Sigmoid colon (tissue), 7 donors: ENCODE results near the gene SLC52A3. TPM values are rescaled to one million over a fixed set of nuclear protein-coding genes. Genes with fewer than 3 reads are reported as not detected.
"Not testable (repeated sequence)": the region's sequence is repeated elsewhere in the genome, so short reads cannot be mapped to it uniquely, and the experiment has no call there.

Experiments
- DNase-seq: peaks from one replicate; pipeline ENCODE4 v3.0.0-alpha.2; 2019
- H3K27ac ChIP-seq, 4 donors: fragments of 200-600 bp; sonication (generic); one replicate each; pipeline ENCODE4 v1.5.1; 2016 to 2019; ENCODE audit warnings: mild to moderate bottlenecking in 1 of 4
- H3K27me3 ChIP-seq, 3 donors: fragments of 200-600 bp; sonication (generic); one replicate each; pipeline ENCODE4 v1.5.1; 2019; ENCODE audit warnings: mild to moderate bottlenecking in 1 of 3
- H3K36me3 ChIP-seq, 4 donors: fragments of 200-600 bp; sonication (generic); one replicate each; pipeline ENCODE4 v1.5.1; 2016 to 2019
- H3K4me1 ChIP-seq, 4 donors: fragments of 200-600 bp; sonication (generic); one replicate each; pipeline ENCODE4 v1.5.1; 2017 to 2019
- H3K4me3 ChIP-seq, 4 donors: fragments of 200-600 bp; sonication (generic); one replicate each; pipeline ENCODE4 v1.5.1; 2017 to 2019; ENCODE audit warnings: mild to moderate bottlenecking in 2 of 4, moderate library complexity in 1 of 4
- H3K9me3 ChIP-seq, 4 donors: fragments of 200-600 bp in 3 of 4; sonication (generic) in 3 of 4; one replicate each; pipeline versions ENCODE4 v1.5.1 to v1.6.1; 2013 to 2019
- EP300 ChIP-seq, 4 donors: sonication (generic); formaldehyde crosslinking; IDR thresholded peaks; one replicate each; pipeline ENCODE4 v1.6.1; 2017; ENCODE audit warnings: antibody characterized with exemption in 4 of 4
- POLR2A ChIP-seq, 2 donors: fragments of 450-650 bp; IDR thresholded peaks; one replicate each; pipeline ENCODE4 v1.6.1; 2016; ENCODE audit warnings: antibody characterized with exemption in 2 of 2, mild to moderate bottlenecking in 2 of 2, moderate library complexity in 2 of 2
- POLR2AphosphoS5 ChIP-seq, 4 donors: sonication (generic); formaldehyde crosslinking; IDR thresholded peaks; one replicate each; pipeline ENCODE4 v1.6.1; 2017; ENCODE audit warnings: antibody characterized with exemption in 4 of 4
- WGBS, 2 donors: extraction: QIAGEN DNeasy Blood & Tissue Kit; methylation state at CpG; one replicate each; pipeline ENCODE4 v1.1.7; 2013; 5-methylcytosine and 5-hydroxymethylcytosine counted together
- intact Hi-C: fragments of 100-400 bp; cut with DNase I; formaldehyde crosslinking; loops from one replicate; pipeline ENCODE4 v1.15.1; 2023
- polyA plus RNA-seq, 3 donors: library from polyadenylated mRNA; stranded (reverse); fragments of 200-250 nt; gene quantifications; one replicate each; pipeline ENCODE4 v1.2.3, GENCODE V29; 2013
- total RNA-seq, 4 donors: library from RNA; depleted of rRNA; stranded (reverse); fragments of >200 nt; gene quantifications; one replicate each; pipeline ENCODE4 v1.1.0, GENCODE V29; 2016
- TF ChIP-seq, protein P1 (sequence below), 4 experiments: fragments of 450-650 bp in 3 of 4; fragments of 200-600 bp in 1 of 4; IDR thresholded peaks; one replicate each; pipeline ENCODE4 v1.5.1; 2016 to 2019; ENCODE audit warnings: antibody characterized with exemption in 4 of 4, mild to moderate bottlenecking in 3 of 4, moderate library complexity in 2 of 4
- donor health status: healthy with polysubstance abuse.
- donor health status: Bipolar disorder and iron deficiency.
- donor health status: healthy.

SLC52A3 gene
- total and polyA plus RNA-seq, 7 donors, result 0.16 to 15.1 (median 3.0) TPM; not detected in 2

DNA sequence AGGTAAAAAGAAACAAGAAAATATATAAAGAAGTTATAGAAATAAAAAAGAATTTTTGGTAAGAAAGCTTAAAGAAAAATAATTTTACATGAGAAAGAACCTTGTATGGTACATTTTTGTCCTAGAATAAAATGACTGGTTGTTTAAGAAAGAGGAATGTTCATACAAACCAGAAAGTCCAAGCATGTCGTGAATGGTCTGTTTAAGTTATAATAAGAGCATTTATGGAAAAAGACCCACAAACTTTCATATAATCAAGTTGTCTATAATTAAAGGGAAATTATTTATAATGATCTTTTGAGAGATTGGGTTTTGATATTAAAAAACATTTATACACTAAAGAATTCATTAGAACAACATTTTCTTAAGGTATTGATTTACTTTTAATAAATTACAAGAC is 37.4 kb upstream of the SLC52A3 start:
- WGBS, 2 donors, result 19 to 36% methylated on average over 1 of the region's 1 CpG
- no peak overlapping the region for H3K27ac ChIP-seq
- H3K9me3 ChIP-seq, result no peaks in the 10 kb centered on the region
- H3K4me3 ChIP-seq, result no peak overlapping the region
- H3K36me3 ChIP-seq, result no peaks in the 10 kb centered on the region
- no peak for TF ChIP-seq POLR2AphosphoS5 (IDR thresholded peaks at IDR 0.05)
- TF ChIP-seq POLR2A (IDR thresholded peaks at IDR 0.05), result no peak
- TF ChIP-seq, protein P1, sequence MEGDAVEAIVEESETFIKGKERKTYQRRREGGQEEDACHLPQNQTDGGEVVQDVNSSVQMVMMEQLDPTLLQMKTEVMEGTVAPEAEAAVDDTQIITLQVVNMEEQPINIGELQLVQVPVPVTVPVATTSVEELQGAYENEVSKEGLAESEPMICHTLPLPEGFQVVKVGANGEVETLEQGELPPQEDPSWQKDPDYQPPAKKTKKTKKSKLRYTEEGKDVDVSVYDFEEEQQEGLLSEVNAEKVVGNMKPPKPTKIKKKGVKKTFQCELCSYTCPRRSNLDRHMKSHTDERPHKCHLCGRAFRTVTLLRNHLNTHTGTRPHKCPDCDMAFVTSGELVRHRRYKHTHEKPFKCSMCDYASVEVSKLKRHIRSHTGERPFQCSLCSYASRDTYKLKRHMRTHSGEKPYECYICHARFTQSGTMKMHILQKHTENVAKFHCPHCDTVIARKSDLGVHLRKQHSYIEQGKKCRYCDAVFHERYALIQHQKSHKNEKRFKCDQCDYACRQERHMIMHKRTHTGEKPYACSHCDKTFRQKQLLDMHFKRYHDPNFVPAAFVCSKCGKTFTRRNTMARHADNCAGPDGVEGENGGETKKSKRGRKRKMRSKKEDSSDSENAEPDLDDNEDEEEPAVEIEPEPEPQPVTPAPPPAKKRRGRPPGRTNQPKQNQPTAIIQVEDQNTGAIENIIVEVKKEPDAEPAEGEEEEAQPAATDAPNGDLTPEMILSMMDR (IDR thresholded peaks at IDR 0.05), result no peak
- TF ChIP-seq EP300 (IDR thresholded peaks at IDR 0.05), result no peak
- no peaks in the 10 kb centered on the region for H3K4me1 ChIP-seq
- peaks cover 0 to 15% (median 0%) of the 10 kb centered on the region in 3 donors for H3K27me3 ChIP-seq
- intact Hi-C loops, result no loop called here
- no peak for DNase-seq

DNA sequence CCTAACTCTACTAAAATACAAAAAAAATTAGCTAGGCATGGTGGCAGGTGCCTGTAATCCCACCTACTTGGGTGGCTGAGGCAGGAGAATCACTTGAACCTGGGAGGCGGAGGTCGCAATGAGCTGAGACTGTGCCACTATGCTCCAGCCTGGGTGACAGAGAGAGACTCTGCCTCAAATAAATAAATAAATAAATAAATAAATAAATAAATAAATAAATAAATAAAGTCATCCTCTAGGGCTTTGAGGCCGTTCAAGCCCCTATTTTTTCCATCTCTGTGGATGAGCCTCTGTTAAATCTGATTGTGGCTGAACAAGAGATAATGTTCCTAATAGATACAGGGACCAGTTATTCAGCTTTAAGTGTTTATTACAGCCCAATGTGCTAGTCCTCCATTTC is 33.4 kb upstream of the SLC52A3 start:
- no peaks in the 10 kb centered on the region for H3K9me3 ChIP-seq
- H3K27me3 ChIP-seq, result no peaks in the 10 kb centered on the region
- TF ChIP-seq EP300 (IDR thresholded peaks at IDR 0.05), result no peak
- TF ChIP-seq POLR2AphosphoS5 (IDR thresholded peaks at IDR 0.05), result no peak
- TF ChIP-seq, protein P1 (IDR thresholded peaks at IDR 0.05), result no peak
- no peak for TF ChIP-seq POLR2A (IDR thresholded peaks at IDR 0.05)
- intact Hi-C loops, result no loop called here
- H3K27ac ChIP-seq, result no peak overlapping the region
- H3K4me3 ChIP-seq, result no peak overlapping the region
- H3K36me3 ChIP-seq, result no peaks in the 10 kb centered on the region
- DNase-seq, result no peak
- no peaks in the 10 kb centered on the region for H3K4me1 ChIP-seq
- 79 to 91% methylated on average over 3 of the region's 3 CpGs for WGBS, 2 donors

DNA sequence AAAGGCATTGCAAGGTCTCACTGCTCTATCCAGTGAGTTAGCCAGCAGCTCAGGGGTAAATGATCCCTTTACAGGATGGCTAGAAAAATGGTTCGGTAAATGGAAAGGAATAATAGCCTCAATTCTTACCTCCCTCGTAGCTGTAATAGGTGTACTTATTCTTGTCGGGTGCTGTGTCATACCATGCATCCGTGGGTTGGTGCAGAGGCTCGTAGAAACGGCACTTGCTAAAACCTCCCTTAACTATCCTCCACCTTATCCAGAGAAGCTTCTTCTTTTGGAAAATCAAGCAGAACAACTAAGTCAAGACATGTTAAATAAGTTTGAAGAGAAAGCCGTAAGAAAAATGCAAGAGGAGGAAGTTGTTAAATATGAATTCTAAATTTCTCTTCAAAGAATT is 31.7 kb upstream of the SLC52A3 start:
- intact Hi-C loops, H3K4me1 ChIP-seq, H3K27me3 ChIP-seq, H3K9me3 ChIP-seq, H3K27ac ChIP-seq, H3K4me3 ChIP-seq, DNase-seq, H3K36me3 ChIP-seq: not testable (repeated sequence)
- WGBS, 2 donors, result 90 to 95% methylated on average over 7 of the region's 7 CpGs

DNA sequence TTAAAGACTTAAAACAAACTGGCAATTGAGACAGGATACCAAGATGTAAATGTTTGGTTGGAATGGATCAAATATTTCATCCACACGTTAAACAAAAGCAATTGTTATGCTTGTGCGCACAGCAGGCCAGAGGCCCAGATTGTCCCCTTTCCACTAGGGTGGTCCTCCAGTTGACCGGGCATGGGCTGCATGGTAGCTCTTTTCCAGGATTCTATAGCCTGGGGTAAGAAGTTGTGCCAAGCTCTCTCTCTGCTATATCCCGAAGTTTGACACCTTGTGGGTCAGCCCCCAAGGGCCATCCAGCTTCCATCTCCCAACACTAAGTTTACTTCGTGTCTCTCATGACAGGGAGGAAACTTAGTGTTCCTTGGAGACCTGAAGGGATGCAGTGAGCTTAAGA is 30.4 kb upstream of the SLC52A3 start:
- DNase-seq, H3K27ac ChIP-seq, H3K4me3 ChIP-seq, H3K36me3 ChIP-seq, H3K4me1 ChIP-seq, H3K27me3 ChIP-seq, intact Hi-C loops, H3K9me3 ChIP-seq: not testable (repeated sequence)
- 86 to 87% methylated on average over 5 of the region's 5 CpGs for WGBS, 2 donors

DNA sequence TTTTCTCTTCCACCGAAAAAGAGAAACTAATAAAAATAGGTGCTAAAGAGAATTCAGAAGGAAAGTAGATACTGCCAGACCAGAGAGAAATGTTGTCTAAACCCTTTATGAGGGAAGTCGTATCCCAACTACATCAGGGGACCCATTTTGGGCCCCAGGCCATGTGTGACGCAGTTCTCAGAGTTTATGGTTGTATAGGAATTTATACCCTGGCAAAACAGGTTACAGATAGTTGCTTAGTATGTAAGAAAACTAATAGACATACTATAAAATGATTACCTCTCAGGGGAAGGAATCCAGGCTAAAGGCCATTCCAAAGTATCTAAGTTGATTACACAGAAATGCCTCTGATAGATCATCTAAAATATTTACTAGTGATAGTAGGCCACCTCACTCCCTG is 28.6 kb upstream of the SLC52A3 start:
- no peak overlapping the region for H3K27ac ChIP-seq
- TF ChIP-seq POLR2A (IDR thresholded peaks at IDR 0.05) (no peak), POLR2AphosphoS5 (IDR thresholded peaks at IDR 0.05) (no peak), EP300 (IDR thresholded peaks at IDR 0.05) (no peak)
- TF ChIP-seq, protein P1 (IDR thresholded peaks at IDR 0.05), result no peak
- no peak for DNase-seq
- peaks cover 0 to 4% (median 3%) of the 10 kb centered on the region in 4 donors for H3K9me3 ChIP-seq
- no peak overlapping the region for H3K4me3 ChIP-seq
- H3K27me3 ChIP-seq, result no peaks in the 10 kb centered on the region
- intact Hi-C loops, result no loop called here
- 21 to 67% methylated on average over 3 of the region's 3 CpGs for WGBS, 2 donors
- no peaks in the 10 kb centered on the region for H3K4me1 ChIP-seq
- H3K36me3 ChIP-seq, result no peaks in the 10 kb centered on the region

DNA sequence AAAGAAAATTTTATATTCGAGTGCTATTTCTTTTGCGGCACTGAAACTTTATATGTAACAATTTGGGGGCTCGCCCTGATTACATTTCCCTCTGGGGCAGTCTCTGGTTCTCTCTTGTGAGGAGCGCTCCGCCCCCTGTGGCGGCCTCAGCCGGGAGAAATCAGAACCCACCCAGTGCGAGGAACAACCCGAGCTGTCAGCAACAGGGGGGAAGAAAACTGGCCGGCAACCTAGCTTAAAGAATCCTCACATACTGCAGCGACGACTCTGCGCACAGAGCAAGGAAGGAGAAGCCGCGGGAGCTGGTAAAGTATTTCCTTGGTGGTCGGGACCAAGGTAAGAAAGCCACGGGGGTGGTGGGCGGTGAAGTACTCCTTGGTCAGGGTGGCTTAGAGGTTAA is 23.9 kb upstream of the SLC52A3 start:
- Histone ChIP-seq H3K36me3 (no peaks in the 10 kb centered on the region), H3K4me1 (no peaks in the 10 kb centered on the region), H3K27ac (no peak overlapping the region), H3K27me3 (no peaks in the 10 kb centered on the region), H3K4me3 (no peak overlapping the region), H3K9me3 (peaks cover 0 to 6% (median 3%) of the 10 kb centered on the region in 4 donors)
- intact Hi-C loops, result no loop called here
- TF ChIP-seq POLR2AphosphoS5 (IDR thresholded peaks at IDR 0.05) (no peak), EP300 (IDR thresholded peaks at IDR 0.05) (no peak), POLR2A (IDR thresholded peaks at IDR 0.05) (no peak)
- WGBS, 2 donors, result 96 to 97% methylated on average over 18 of the region's 18 CpGs
- no peak for DNase-seq
